ENCODE results near the gene RBM5.

The RBM5 gene

GRCh38 chr3:50130436-50130835 lies 41.7 kb downstream of the RBM5 start:
- Histone ChIP-seq H4K20me1 (ENCODE audit: low read depth, low read length) (no peaks in the 10 kb centered on the region), H3F3A (ENCODE audit: insufficient read depth) (no peaks in the 10 kb centered on the region), H3K27ac (ENCODE audit: low read depth, low read length) (no peak overlapping the region), H3K9me2 (replicated peaks; ENCODE audit: insufficient read depth, low read length) (no peaks in the 10 kb centered on the region), H3K27me3 (ENCODE audit: low read length) (no peaks in the 10 kb centered on the region), H3K4me3 (ENCODE audit: insufficient read depth, low read length, poor library complexity, severe bottlenecking) (no peak overlapping the region), H2AFZ (ENCODE audit: low read depth, low read length, severe bottlenecking) (no peak overlapping the region), H3K4me2 (ENCODE audit: low read depth, low read length, poor library complexity, severe bottlenecking) (no peak overlapping the region), H3K79me2 (ENCODE audit: insufficient read depth, low read length) (no peaks in the 10 kb centered on the region), H3K9me3 (ENCODE audit: insufficient read depth, low read length) (no peaks in the 10 kb centered on the region), H3K9ac (ENCODE audit: low read length) (no peak overlapping the region), H3K36me3 (ENCODE audit: low read length) (no peaks in the 10 kb centered on the region)
- TF ChIP-seq EZH2phosphoT487 (conservative IDR thresholded peaks at IDR 0.05; ENCODE audit: low read length) (no peak), CTCF (IDR thresholded peaks at IDR 0.05; ENCODE audit: insufficient read depth, low read length, poor library complexity, severe bottlenecking) (no peak)

GRCh38 chr3:50132421-50133282 lies 43.9 kb downstream of the RBM5 start:
- no peak overlapping the region for H3K27ac ChIP-seq (ENCODE audit: low read depth, low read length)

GRCh38 chr3:50133283-50133615 lies 44.5 kb downstream of the RBM5 start:
- H3K9ac ChIP-seq (ENCODE audit: low read length) = no peak overlapping the region
- H3K27me3 ChIP-seq (ENCODE audit: low read length) = no peaks in the 10 kb centered on the region
- H3K9me2 ChIP-seq (replicated peaks; ENCODE audit: insufficient read depth, low read length) = no peaks in the 10 kb centered on the region
- no peak overlapping the region for H3K27ac ChIP-seq (ENCODE audit: low read depth, low read length)
- no peak overlapping the region for H3K4me2 ChIP-seq (ENCODE audit: low read depth, low read length, poor library complexity, severe bottlenecking)
- no peaks in the 10 kb centered on the region for H4K20me1 ChIP-seq (ENCODE audit: low read depth, low read length)
- no peak for TF ChIP-seq CTCF (IDR thresholded peaks at IDR 0.05; ENCODE audit: insufficient read depth, low read length, poor library complexity, severe bottlenecking)
- TF ChIP-seq EZH2phosphoT487 (conservative IDR thresholded peaks at IDR 0.05; ENCODE audit: low read length) = no peak
- H3K79me2 ChIP-seq (ENCODE audit: insufficient read depth, low read length) = no peaks in the 10 kb centered on the region
- H3K4me3 ChIP-seq (ENCODE audit: insufficient read depth, low read length, poor library complexity, severe bottlenecking) = no peak overlapping the region
- H2AFZ ChIP-seq (ENCODE audit: low read depth, low read length, severe bottlenecking) = no peak overlapping the region
- H3K9me3 ChIP-seq (ENCODE audit: insufficient read depth, low read length) = no peaks in the 10 kb centered on the region
- H3K36me3 ChIP-seq (ENCODE audit: low read length) = no peaks in the 10 kb centered on the region
- H3F3A ChIP-seq (ENCODE audit: insufficient read depth) = no peaks in the 10 kb centered on the region

More at GRCh38 chr3:50132421-50133282, 43.9 kb downstream of the RBM5 start:
- Histone ChIP-seq H3K9me2 (replicated peaks; ENCODE audit: insufficient read depth, low read length) (no peaks in the 10 kb centered on the region), H3K27me3 (ENCODE audit: low read length) (no peaks in the 10 kb centered on the region), H3K4me2 (ENCODE audit: low read depth, low read length, poor library complexity, severe bottlenecking) (no peak overlapping the region), H3K9me3 (ENCODE audit: insufficient read depth, low read length) (no peaks in the 10 kb centered on the region), H3K79me2 (ENCODE audit: insufficient read depth, low read length) (no peaks in the 10 kb centered on the region), H3K9ac (ENCODE audit: low read length) (no peak overlapping the region), H4K20me1 (ENCODE audit: low read depth, low read length) (no peaks in the 10 kb centered on the region), H2AFZ (ENCODE audit: low read depth, low read length, severe bottlenecking) (no peak overlapping the region), H3K36me3 (ENCODE audit: low read length) (no peaks in the 10 kb centered on the region), H3F3A (ENCODE audit: insufficient read depth) (no peaks in the 10 kb centered on the region), H3K4me3 (ENCODE audit: insufficient read depth, low read length, poor library complexity, severe bottlenecking) (no peak overlapping the region)
- TF ChIP-seq EZH2phosphoT487 (conservative IDR thresholded peaks at IDR 0.05; ENCODE audit: low read length) (no peak), CTCF (IDR thresholded peaks at IDR 0.05; ENCODE audit: insufficient read depth, low read length, poor library complexity, severe bottlenecking) (no peak)

All from SU-DHL-6 (cell line).